SU-DHL-6 (cell line): ENCODE measurements around the gene MLYCD.

Experiments used
- H2AFZ ChIP-seq: fragments of 200-600 bp; sonication (generic); 2 replicates; pipeline ENCODE4 v1.6.1; 2014; ENCODE audit warnings: low read depth, mild to moderate bottlenecking, moderate library complexity, mixed read lengths, antibody characterized with exemption, low read length; ENCODE audit not compliant: severe bottlenecking
- H3F3A ChIP-seq: fragments of 200-600 bp; shearing (Covaris generic); 2 replicates; pipeline ENCODE4 v1.6.0; 2016; ENCODE audit warnings: antibody characterized with exemption, mild to moderate bottlenecking; ENCODE audit not compliant: insufficient read depth
- H3K27ac ChIP-seq: fragments of 200-600 bp; sonication (generic); 2 replicates; pipeline ENCODE4 v1.5.1; 2016; ENCODE audit warnings: low read depth, mild to moderate bottlenecking, low read length, moderate library complexity, mixed read lengths
- H3K27me3 ChIP-seq: fragments of 200-600 bp; sonication (generic), shearing (Covaris generic); 2 replicates; pipeline ENCODE4 v1.6.0; 2014; ENCODE audit warnings: mild to moderate bottlenecking, low read length
- H3K36me3 ChIP-seq: fragments of 200-600 bp; sonication (generic); 2 replicates; pipeline ENCODE4 v1.6.1; 2014; ENCODE audit warnings: mild to moderate bottlenecking, low read length, mixed read lengths
- H3K4me2 ChIP-seq: fragments of 300-600, 200-600 bp; shearing (Covaris generic), sonication (generic); 2 replicates; pipeline ENCODE4 v1.6.0; 2014; ENCODE audit warnings: low read length, low read depth, mild to moderate bottlenecking; ENCODE audit not compliant: poor library complexity, severe bottlenecking
- H3K4me3 ChIP-seq: fragments of 200-600 bp; sonication (generic); 2 replicates; pipeline ENCODE4 v1.5.1; 2014; ENCODE audit warnings: antibody characterized with exemption, low read length, mild to moderate bottlenecking, mixed read lengths; ENCODE audit not compliant: insufficient read depth, poor library complexity, severe bottlenecking
- H3K79me2 ChIP-seq: fragments of 200-600 bp; sonication (generic); 2 replicates; pipeline ENCODE4 v1.6.1; 2014; ENCODE audit warnings: mild to moderate bottlenecking, low read length, moderate library complexity; ENCODE audit not compliant: insufficient read depth
- H3K9ac ChIP-seq: fragments of 200-600 bp; sonication (generic); 2 replicates; pipeline ENCODE4 v1.7.0; 2014; ENCODE audit warnings: mild to moderate bottlenecking, low read length
- H3K9me2 ChIP-seq: fragments of 200-600 bp; sonication (generic); replicated peaks from 2 replicates; pipeline ENCODE4 v1.6.1; 2014; ENCODE audit warnings: low read length; ENCODE audit not compliant: insufficient read depth
- H3K9me3 ChIP-seq: fragments of 200-600 bp; sonication (generic); 2 replicates; pipeline ENCODE4 v1.6.1; 2014; ENCODE audit warnings: low read length, mixed read lengths; ENCODE audit not compliant: insufficient read depth
- H4K20me1 ChIP-seq: fragments of 200-600 bp; sonication (generic); 2 replicates; pipeline ENCODE4 v1.6.1; 2014; ENCODE audit warnings: low read depth, mild to moderate bottlenecking, antibody characterized with exemption, low read length, moderate library complexity, mixed read lengths
- CTCF ChIP-seq: fragments of 200-600 bp; sonication (generic); IDR thresholded peaks from one replicate; pipeline ENCODE4 v1.5.1; 2017; ENCODE audit warnings: antibody characterized with exemption, mild to moderate bottlenecking, low read length, moderate library complexity; ENCODE audit not compliant: insufficient read depth, poor library complexity, severe bottlenecking
- EZH2phosphoT487 ChIP-seq: fragments of 200-600 bp; sonication (generic), shearing (Covaris generic); conservative IDR thresholded peaks from 2 replicates; pipeline ENCODE4 v1.6.1; 2018; ENCODE audit warnings: mild to moderate bottlenecking, antibody characterized with exemption, low read length, moderate library complexity, mixed read lengths

MLYCD gene

GRCh38 chr16:83887080-83887479 lies 11.8 kb upstream of the MLYCD start:
- no peaks in the 10 kb centered on the region for H3K27me3 ChIP-seq
- no peaks in the 10 kb centered on the region for H3K9me3 ChIP-seq
- H4K20me1 ChIP-seq, result no peaks in the 10 kb centered on the region
- no peaks in the 10 kb centered on the region for H3F3A ChIP-seq
- no peaks in the 10 kb centered on the region for H3K9me2 ChIP-seq
- H3K27ac ChIP-seq, result no peak overlapping the region
- no peak for TF ChIP-seq CTCF
- no peak for TF ChIP-seq EZH2phosphoT487
- H3K36me3 ChIP-seq, result no peaks in the 10 kb centered on the region
- H2AFZ ChIP-seq, result no peak overlapping the region
- H3K4me3 ChIP-seq, result no peak overlapping the region
- no peak overlapping the region for H3K9ac ChIP-seq
- H3K79me2 ChIP-seq, result no peaks in the 10 kb centered on the region
- no peak overlapping the region for H3K4me2 ChIP-seq

- Histone ChIP-seq H4K20me1 (no peaks in the 10 kb centered on the region), H2AFZ (no peak overlapping the region), H3F3A (no peaks in the 10 kb centered on the region), H3K27me3 (no peaks in the 10 kb centered on the region), H3K4me3 (no peak overlapping the region), H3K9ac (no peak overlapping the region), H3K9me2 (no peaks in the 10 kb centered on the region), H3K79me2 (no peaks in the 10 kb centered on the region), H3K9me3 (no peaks in the 10 kb centered on the region), H3K4me2 (no peak overlapping the region), H3K27ac (no peak overlapping the region), H3K36me3 (no peaks in the 10 kb centered on the region)
- TF ChIP-seq EZH2phosphoT487 (no peak), CTCF (no peak)
Measured at GRCh38 chr16:83887564-83887963, 11.4 kb upstream of the MLYCD start.

- Histone ChIP-seq H3K9me2 (no peaks in the 10 kb centered on the region), H3K27me3 (no peaks in the 10 kb centered on the region), H2AFZ (no peak overlapping the region), H3F3A (no peaks in the 10 kb centered on the region), H3K36me3 (no peaks in the 10 kb centered on the region), H4K20me1 (no peaks in the 10 kb centered on the region), H3K9ac (no peak overlapping the region), H3K27ac (no peak overlapping the region), H3K4me2 (no peak overlapping the region), H3K79me2 (no peaks in the 10 kb centered on the region), H3K9me3 (no peaks in the 10 kb centered on the region), H3K4me3 (no peak overlapping the region)
- no peak for TF ChIP-seq CTCF
- TF ChIP-seq EZH2phosphoT487, result no peak
Measured at GRCh38 chr16:83888672-83889044, 10.3 kb upstream of the MLYCD start.

- H3K4me3 ChIP-seq, result no peak overlapping the region
- no peaks in the 10 kb centered on the region for H3F3A ChIP-seq
- no peak overlapping the region for H3K27ac ChIP-seq
- no peaks in the 10 kb centered on the region for H3K36me3 ChIP-seq
- no peak overlapping the region for H2AFZ ChIP-seq
- no peaks in the 10 kb centered on the region for H3K9me2 ChIP-seq
- H4K20me1 ChIP-seq, result no peaks in the 10 kb centered on the region
- H3K79me2 ChIP-seq, result no peaks in the 10 kb centered on the region
- no peaks in the 10 kb centered on the region for H3K27me3 ChIP-seq
- TF ChIP-seq CTCF (no peak), EZH2phosphoT487 (no peak)
- no peak overlapping the region for H3K4me2 ChIP-seq
- no peaks in the 10 kb centered on the region for H3K9me3 ChIP-seq
- no peak overlapping the region for H3K9ac ChIP-seq
Measured at GRCh38 chr16:83890359-83890758, 8.6 kb upstream of the MLYCD start.
